Gastroesophageal sphincter (tissue), 3 donors: ENCODE results near the gene MAG.

Source experiments
- EP300 ChIP-seq: sonication (generic); formaldehyde crosslinking; IDR thresholded peaks from one replicate; pipeline ENCODE4 v1.6.1; 2017; ENCODE audit warnings: antibody characterized with exemption, mild to moderate bottlenecking
- POLR2A ChIP-seq, 2 donors: fragments of 450-650 bp; IDR thresholded peaks; one replicate each; pipeline ENCODE4 v1.6.1; 2017; ENCODE audit warnings: antibody characterized with exemption in 2 of 2, mild to moderate bottlenecking in 2 of 2, moderate library complexity in 1 of 2
- TF ChIP-seq, protein P1 (sequence below), 4 experiments: fragments of 200-600 bp in 2 of 4; fragments of 450-650 bp in 2 of 4; sonication (generic) in 1 of 4; IDR thresholded peaks; one replicate each; pipeline ENCODE4 v1.5.1; 2017 to 2019; ENCODE audit warnings: antibody characterized with exemption in 4 of 4, mild to moderate bottlenecking in 2 of 4, moderate library complexity in 2 of 4

DNA sequence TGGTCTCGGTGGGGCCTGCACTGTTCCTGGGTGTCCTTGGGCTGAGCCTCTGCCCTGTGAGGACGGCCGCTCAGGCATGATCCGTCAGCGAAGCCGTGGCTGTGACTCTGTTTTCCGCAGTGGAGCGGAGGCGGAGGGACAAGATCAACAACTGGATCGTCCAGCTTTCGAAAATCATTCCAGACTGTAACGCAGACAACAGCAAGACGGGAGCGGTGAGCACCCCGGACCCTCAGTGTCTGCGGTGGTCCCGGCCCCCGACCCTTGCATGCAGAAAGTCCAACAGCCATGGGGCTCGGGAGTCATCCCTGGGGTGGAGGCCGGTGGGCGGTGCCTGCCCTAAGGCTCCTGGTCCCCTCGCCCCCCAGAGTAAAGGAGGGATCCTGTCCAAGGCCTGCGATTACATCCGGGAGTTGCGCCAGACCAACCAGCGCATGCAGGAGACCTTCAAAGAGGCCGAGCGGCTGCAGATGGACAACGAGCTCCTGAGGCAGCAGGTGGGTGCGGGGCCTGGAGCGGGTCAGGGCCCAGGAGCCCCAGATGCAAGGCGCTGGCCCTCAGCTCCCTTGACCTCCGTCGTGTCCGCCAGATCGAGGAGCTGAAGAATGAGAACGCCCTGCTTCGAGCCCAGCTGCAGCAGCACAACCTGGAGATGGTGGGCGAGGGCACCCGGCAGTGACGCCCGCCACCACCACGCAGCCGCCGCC lies 13.2 kb upstream of the MAG start:
- TF ChIP-seq, protein P1, sequence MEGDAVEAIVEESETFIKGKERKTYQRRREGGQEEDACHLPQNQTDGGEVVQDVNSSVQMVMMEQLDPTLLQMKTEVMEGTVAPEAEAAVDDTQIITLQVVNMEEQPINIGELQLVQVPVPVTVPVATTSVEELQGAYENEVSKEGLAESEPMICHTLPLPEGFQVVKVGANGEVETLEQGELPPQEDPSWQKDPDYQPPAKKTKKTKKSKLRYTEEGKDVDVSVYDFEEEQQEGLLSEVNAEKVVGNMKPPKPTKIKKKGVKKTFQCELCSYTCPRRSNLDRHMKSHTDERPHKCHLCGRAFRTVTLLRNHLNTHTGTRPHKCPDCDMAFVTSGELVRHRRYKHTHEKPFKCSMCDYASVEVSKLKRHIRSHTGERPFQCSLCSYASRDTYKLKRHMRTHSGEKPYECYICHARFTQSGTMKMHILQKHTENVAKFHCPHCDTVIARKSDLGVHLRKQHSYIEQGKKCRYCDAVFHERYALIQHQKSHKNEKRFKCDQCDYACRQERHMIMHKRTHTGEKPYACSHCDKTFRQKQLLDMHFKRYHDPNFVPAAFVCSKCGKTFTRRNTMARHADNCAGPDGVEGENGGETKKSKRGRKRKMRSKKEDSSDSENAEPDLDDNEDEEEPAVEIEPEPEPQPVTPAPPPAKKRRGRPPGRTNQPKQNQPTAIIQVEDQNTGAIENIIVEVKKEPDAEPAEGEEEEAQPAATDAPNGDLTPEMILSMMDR (IDR thresholded peaks at IDR 0.05): no peak
- TF ChIP-seq EP300 (no peak), POLR2A (IDR thresholded peaks at IDR 0.05) (no peak)
